ENCODE measurements around the gene MVK. TPM values are rescaled to one million over a fixed set of nuclear protein-coding genes. Genes with fewer than 3 reads are reported as not detected.

MVK gene
- polyA plus RNA-seq, 1 of the 3 experiments (the other 2 are of a cell fraction), result 7.0 TPM

DNA sequence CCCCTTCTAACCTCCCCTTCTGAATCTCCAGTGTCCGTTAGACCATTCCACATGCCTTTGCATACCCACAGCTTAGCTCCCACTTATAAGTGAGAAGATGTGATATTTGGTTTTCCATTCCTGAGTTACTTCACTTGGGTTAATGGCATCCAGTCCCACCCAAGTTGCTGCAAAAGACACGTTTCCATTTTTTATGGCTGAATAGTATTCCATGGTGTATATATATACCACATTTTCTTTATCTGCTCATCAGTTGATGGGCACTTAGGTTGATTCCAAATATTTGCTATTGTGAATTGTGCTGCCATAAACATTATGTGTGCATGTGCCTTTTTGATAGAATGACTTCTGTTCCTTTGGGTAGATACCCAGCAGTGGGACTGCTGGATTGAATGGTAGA, 67.8 kb downstream of the MVK start (continued):
- TF ChIP-seq MEF2A (IDR thresholded peaks at IDR 0.05; ENCODE audit: borderline replicate concordance, low read depth) (no peak), FOSL2 (IDR thresholded peaks at IDR 0.05; ENCODE audit: borderline replicate concordance, low read depth) (no peak), RCOR1 (IDR thresholded peaks at IDR 0.05; ENCODE audit: low read length) (no peak), TAF1 (IDR thresholded peaks at IDR 0.05; ENCODE audit: borderline replicate concordance, low read depth, low read length) (no peak), RFX5 (IDR thresholded peaks at IDR 0.05; ENCODE audit: low read length) (no peak), TCF12 (IDR thresholded peaks at IDR 0.05) (no peak)
- TF ChIP-seq, protein P1, sequence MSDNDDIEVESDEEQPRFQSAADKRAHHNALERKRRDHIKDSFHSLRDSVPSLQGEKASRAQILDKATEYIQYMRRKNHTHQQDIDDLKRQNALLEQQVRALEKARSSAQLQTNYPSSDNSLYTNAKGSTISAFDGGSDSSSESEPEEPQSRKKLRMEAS (IDR thresholded peaks at IDR 0.05; ENCODE audit: low read depth), result no peak

DNA sequence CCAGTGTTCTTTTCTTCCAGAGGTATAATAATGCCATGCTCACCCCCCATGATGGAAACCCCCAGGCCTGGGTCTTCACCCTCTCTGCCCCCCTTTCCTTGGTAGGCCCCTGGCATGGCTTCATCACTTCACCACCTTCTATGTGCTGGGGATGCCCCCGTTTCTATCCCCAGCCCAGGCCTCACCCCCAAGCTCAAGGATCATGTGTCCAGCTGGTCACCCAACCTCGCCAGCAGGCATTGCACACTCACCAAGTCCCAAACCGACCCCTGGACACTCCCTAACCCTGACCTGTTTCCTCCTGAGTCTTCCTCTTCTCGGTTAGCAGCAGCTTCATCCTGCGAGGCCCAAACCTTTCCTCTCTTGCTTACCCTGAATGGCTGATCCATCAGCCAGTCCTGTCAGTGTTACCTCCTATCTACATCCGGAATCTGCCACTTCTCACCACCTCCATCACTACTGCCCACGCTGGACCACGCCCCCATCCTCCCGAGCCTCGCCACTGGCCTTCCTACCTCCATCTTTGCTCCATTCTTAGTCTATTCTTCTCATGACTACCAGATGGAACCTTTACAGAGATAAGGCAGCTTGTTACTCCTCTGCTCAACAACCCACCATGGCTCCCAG, 69.0 kb downstream of the MVK start:
- no peak overlapping the region for H3K9ac ChIP-seq
- H2AFZ ChIP-seq (ENCODE audit: low read depth), result no peak overlapping the region
- H3K79me2 ChIP-seq (ENCODE audit: insufficient read depth), result no peaks in the 10 kb centered on the region
- H3K4me3 ChIP-seq (ENCODE audit: low read depth in 2 of 2, low read length in 1 of 2), result no peak overlapping the region
- no peak overlapping the region for H3K27ac ChIP-seq (ENCODE audit: low read depth in 2 of 2, low read length in 1 of 2)
- H3K9me3 ChIP-seq, result no peaks in the 10 kb centered on the region
- H4K20me1 ChIP-seq (ENCODE audit: insufficient read depth), result no peaks in the 10 kb centered on the region
- TF ChIP-seq, protein P2, sequence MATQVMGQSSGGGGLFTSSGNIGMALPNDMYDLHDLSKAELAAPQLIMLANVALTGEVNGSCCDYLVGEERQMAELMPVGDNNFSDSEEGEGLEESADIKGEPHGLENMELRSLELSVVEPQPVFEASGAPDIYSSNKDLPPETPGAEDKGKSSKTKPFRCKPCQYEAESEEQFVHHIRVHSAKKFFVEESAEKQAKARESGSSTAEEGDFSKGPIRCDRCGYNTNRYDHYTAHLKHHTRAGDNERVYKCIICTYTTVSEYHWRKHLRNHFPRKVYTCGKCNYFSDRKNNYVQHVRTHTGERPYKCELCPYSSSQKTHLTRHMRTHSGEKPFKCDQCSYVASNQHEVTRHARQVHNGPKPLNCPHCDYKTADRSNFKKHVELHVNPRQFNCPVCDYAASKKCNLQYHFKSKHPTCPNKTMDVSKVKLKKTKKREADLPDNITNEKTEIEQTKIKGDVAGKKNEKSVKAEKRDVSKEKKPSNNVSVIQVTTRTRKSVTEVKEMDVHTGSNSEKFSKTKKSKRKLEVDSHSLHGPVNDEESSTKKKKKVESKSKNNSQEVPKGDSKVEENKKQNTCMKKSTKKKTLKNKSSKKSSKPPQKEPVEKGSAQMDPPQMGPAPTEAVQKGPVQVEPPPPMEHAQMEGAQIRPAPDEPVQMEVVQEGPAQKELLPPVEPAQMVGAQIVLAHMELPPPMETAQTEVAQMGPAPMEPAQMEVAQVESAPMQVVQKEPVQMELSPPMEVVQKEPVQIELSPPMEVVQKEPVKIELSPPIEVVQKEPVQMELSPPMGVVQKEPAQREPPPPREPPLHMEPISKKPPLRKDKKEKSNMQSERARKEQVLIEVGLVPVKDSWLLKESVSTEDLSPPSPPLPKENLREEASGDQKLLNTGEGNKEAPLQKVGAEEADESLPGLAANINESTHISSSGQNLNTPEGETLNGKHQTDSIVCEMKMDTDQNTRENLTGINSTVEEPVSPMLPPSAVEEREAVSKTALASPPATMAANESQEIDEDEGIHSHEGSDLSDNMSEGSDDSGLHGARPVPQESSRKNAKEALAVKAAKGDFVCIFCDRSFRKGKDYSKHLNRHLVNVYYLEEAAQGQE (IDR thresholded peaks at IDR 0.05; ENCODE audit: low read depth, low read length), result no peak
- TF ChIP-seq NRF1 (IDR thresholded peaks at IDR 0.05; ENCODE audit: low read depth, low read length), result no peak
- no peak for TF ChIP-seq CHD2 (IDR thresholded peaks at IDR 0.05; ENCODE audit: low read length, partially characterized antibody)
- TF ChIP-seq TAF1 (IDR thresholded peaks at IDR 0.05; ENCODE audit: borderline replicate concordance, low read depth, low read length), result no peak
- TF ChIP-seq, protein P3, sequence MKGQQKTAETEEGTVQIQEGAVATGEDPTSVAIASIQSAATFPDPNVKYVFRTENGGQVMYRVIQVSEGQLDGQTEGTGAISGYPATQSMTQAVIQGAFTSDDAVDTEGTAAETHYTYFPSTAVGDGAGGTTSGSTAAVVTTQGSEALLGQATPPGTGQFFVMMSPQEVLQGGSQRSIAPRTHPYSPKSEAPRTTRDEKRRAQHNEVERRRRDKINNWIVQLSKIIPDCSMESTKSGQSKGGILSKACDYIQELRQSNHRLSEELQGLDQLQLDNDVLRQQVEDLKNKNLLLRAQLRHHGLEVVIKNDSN (IDR thresholded peaks at IDR 0.05; ENCODE audit: borderline replicate concordance, low read depth), result no peak
- TF ChIP-seq, protein P1 (IDR thresholded peaks at IDR 0.05; ENCODE audit: low read depth), result no peak
- no peak for TF ChIP-seq ELF1 (IDR thresholded peaks at IDR 0.05)
- TF ChIP-seq, protein P4, sequence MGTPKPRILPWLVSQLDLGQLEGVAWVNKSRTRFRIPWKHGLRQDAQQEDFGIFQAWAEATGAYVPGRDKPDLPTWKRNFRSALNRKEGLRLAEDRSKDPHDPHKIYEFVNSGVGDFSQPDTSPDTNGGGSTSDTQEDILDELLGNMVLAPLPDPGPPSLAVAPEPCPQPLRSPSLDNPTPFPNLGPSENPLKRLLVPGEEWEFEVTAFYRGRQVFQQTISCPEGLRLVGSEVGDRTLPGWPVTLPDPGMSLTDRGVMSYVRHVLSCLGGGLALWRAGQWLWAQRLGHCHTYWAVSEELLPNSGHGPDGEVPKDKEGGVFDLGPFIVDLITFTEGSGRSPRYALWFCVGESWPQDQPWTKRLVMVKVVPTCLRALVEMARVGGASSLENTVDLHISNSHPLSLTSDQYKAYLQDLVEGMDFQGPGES (IDR thresholded peaks at IDR 0.05; ENCODE audit: low read depth, low read length), result no peak
- TF ChIP-seq, protein P5, sequence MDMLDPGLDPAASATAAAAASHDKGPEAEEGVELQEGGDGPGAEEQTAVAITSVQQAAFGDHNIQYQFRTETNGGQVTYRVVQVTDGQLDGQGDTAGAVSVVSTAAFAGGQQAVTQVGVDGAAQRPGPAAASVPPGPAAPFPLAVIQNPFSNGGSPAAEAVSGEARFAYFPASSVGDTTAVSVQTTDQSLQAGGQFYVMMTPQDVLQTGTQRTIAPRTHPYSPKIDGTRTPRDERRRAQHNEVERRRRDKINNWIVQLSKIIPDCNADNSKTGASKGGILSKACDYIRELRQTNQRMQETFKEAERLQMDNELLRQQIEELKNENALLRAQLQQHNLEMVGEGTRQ (IDR thresholded peaks at IDR 0.05; ENCODE audit: borderline replicate concordance, low read depth, low read length), result no peak
- TF ChIP-seq TEAD4 (IDR thresholded peaks at IDR 0.05; ENCODE audit: borderline replicate concordance, insufficient read depth), result no peak
- TF ChIP-seq MEF2A (IDR thresholded peaks at IDR 0.05; ENCODE audit: borderline replicate concordance, low read depth), result no peak
- H3K4me1 ChIP-seq (ENCODE audit: control insufficient read depth in 1 of 2, insufficient read depth in 2 of 2, low read depth in 1 of 2, low read length in 1 of 2), result peaks cover 0 to 41% of the 10 kb centered on the region in 2 experiments; a peak in 2 of 4 replicates
- no peak for DNase-seq
- ChIA-PET POLR2A (interaction anchor here (0.9 kb wide), 1 partner anchor 13 kb away, joined by 3 read pairs; no protein-coding TSS in a partner anchor), CTCF (interaction anchor here (1.0 kb wide), 3 partner anchors 9 to 49 kb away, joined by 3 to 4 read pairs (median 3); no protein-coding TSS in a partner anchor)
- WGBS (ENCODE audit: low lambda C conversion rate), result 45% methylated on average over 10 of the region's 10 CpGs
- H3K9me2 ChIP-seq, result no peaks in the 10 kb centered on the region
- no peaks in the 10 kb centered on the region for H3F3A ChIP-seq (replicated peaks; ENCODE audit: insufficient read depth)
- no peaks in the 10 kb centered on the region; the same call in 1 of the 2 replicates for H3K27me3 ChIP-seq (ENCODE audit: insufficient read depth)
- H3K36me3 ChIP-seq (replicated peaks in 1 of 2; ENCODE audit: control insufficient read depth in 1 of 2, insufficient read depth in 2 of 2, low read length in 1 of 2), result no peaks in the 10 kb centered on the region
- no peak overlapping the region for H3K4me2 ChIP-seq
